Prostate gland (tissue), 2 donors: Measurements from ENCODE around the gene POC1B. TPM values are rescaled to one million over a fixed set of nuclear protein-coding genes. Genes with fewer than 3 reads are reported as not detected.

Experiments
- DNase-seq: peaks from one replicate; pipeline ENCODE4 v3.0.0-alpha.2; 2019; ENCODE audit warnings: low spot score
- H3K27ac ChIP-seq, 2 donors: fragments of 200-600 bp; sonication (generic); 2 replicates each; pipeline ENCODE4 v1.5.1; 2017 to 2019
- H3K27me3 ChIP-seq: fragments of 200-600 bp; sonication (generic); replicated peaks from 2 replicates; pipeline ENCODE4 v1.5.1; 2019; ENCODE audit not compliant: insufficient read depth
- H3K36me3 ChIP-seq, 2 donors: fragments of 200-600 bp; sonication (generic); 1 replicate in 1 of 2; 2 replicates in 1 of 2; pipeline versions ENCODE4 v1.5.1 to v1.8.1; 2017 to 2019
- H3K4me1 ChIP-seq: fragments of 200-600 bp; sonication (generic); replicated peaks from 2 replicates; pipeline ENCODE4 v1.5.1; 2019
- H3K4me3 ChIP-seq, 2 donors: fragments of 200-600 bp; sonication (generic); 2 replicates each; pipeline ENCODE4 v1.5.1; 2017 to 2019
- H3K9me3 ChIP-seq: fragments of 200-600 bp; sonication (generic); 2 replicates; pipeline ENCODE4 v1.5.1; 2017
- POLR2A ChIP-seq: fragments of 450-650 bp; IDR thresholded peaks from one replicate; pipeline ENCODE4 v1.6.1; 2016; ENCODE audit warnings: antibody characterized with exemption, mild to moderate bottlenecking
- POLR2AphosphoS5 ChIP-seq: sonication (generic); formaldehyde crosslinking; IDR thresholded peaks from one replicate; pipeline ENCODE4 v1.6.1; 2017; ENCODE audit warnings: antibody characterized with exemption
- WGBS: methylation state at CpG from one replicate; pipeline ENCODE4 v1.1.5; 2018; 5-methylcytosine and 5-hydroxymethylcytosine counted together
- intact Hi-C: fragments of 100-400 bp; cut with DNase I; formaldehyde crosslinking; loops from one replicate; pipeline ENCODE4 v1.14.2; 2022
- total RNA-seq, 2 donors: library from RNA; depleted of rRNA; stranded (reverse); fragments of >200 nt; gene quantifications; one replicate each; pipeline ENCODE4 v1.1.0, GENCODE V29; 2016
- TF ChIP-seq, protein P1 (sequence below), 4 experiments: fragments of 200-600 bp in 2 of 4; fragments of 450-650 bp in 2 of 4; sonication (generic) in 2 of 4; IDR thresholded peaks; 1 replicate in 3 of 4; 2 replicates in 1 of 4; pipeline ENCODE4 v1.5.1; 2016 to 2019; ENCODE audit warnings: antibody characterized with exemption in 4 of 4, mild to moderate bottlenecking in 2 of 4, moderate library complexity in 2 of 4

The POC1B gene
- total RNA-seq, 2 donors from 2014 or later: 11.1 to 15.8 TPM

DNA sequence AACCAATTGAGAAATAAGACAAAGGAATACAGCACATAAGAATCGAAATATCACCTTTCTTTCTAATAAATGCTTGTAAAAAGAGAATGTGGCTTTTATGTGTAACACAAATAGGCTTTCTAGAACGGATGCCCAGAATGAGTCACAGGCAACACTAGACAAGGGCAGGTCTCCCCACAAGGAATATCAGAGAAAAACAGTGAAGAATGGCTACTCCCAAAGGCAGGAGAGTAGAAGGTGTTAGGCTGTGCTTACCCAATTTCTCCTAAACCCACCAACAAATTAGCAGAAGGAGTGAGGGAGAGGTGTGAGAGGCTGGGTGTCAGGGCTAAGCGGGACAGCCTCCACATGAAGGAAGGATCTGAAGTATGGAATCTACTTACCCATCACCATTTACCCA is 56.5 kb downstream of the POC1B start:
- Histone ChIP-seq H3K27ac (no peak overlapping the region), H3K4me3 (no peak overlapping the region), H3K4me1 (no peaks in the 10 kb centered on the region), H3K9me3 (no peaks in the 10 kb centered on the region), H3K36me3 (no peaks in the 10 kb centered on the region), H3K27me3 (no peaks in the 10 kb centered on the region)
- 48% methylated on average over 3 of the region's 3 CpGs for WGBS
- intact Hi-C loops: no loop called here
- TF ChIP-seq, protein P1, sequence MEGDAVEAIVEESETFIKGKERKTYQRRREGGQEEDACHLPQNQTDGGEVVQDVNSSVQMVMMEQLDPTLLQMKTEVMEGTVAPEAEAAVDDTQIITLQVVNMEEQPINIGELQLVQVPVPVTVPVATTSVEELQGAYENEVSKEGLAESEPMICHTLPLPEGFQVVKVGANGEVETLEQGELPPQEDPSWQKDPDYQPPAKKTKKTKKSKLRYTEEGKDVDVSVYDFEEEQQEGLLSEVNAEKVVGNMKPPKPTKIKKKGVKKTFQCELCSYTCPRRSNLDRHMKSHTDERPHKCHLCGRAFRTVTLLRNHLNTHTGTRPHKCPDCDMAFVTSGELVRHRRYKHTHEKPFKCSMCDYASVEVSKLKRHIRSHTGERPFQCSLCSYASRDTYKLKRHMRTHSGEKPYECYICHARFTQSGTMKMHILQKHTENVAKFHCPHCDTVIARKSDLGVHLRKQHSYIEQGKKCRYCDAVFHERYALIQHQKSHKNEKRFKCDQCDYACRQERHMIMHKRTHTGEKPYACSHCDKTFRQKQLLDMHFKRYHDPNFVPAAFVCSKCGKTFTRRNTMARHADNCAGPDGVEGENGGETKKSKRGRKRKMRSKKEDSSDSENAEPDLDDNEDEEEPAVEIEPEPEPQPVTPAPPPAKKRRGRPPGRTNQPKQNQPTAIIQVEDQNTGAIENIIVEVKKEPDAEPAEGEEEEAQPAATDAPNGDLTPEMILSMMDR (IDR thresholded peaks at IDR 0.05): no peak
- TF ChIP-seq POLR2A (no peak), POLR2AphosphoS5 (no peak)
- no peak for DNase-seq

DNA sequence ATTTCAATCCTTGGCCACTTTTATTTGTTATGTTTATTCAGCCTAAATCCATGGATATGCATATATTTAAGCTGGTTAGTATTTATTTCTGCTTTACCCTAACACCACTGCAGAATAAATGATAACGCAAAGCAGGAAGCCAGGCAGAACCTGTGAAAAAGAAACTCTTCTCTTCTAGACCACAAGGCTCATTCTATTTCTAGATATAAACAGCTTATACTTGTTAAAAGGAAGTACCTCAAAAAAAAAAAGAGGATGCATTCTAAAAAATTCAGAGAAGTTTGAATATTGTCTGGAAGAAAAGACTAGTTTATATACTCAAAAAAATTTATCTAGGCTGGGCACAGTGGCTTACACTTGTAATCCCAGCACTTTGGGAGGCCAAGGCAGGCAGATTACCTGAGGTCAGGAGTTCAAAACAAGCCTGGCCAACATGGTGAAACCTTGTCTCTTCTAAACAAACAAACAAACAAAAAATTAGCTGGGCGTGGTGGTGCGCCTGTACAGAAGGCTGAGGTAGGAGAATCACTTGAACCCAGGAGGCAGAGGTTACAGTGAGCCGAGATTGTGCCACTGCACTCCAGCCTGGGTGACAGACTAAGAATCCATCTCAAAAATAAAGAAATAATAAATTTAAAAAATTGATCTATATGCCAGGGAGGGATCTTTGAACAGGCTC is 57.1 kb downstream of the POC1B start:
- WGBS: 93% methylated on average over 4 of the region's 4 CpGs
- Histone ChIP-seq H3K9me3 (no peaks in the 10 kb centered on the region), H3K27me3 (no peaks in the 10 kb centered on the region), H3K27ac (no peak overlapping the region), H3K36me3 (no peaks in the 10 kb centered on the region), H3K4me3 (no peak overlapping the region), H3K4me1 (no peaks in the 10 kb centered on the region)
- no peak for DNase-seq
- intact Hi-C loops: no loop called here
- TF ChIP-seq, protein P1 (IDR thresholded peaks at IDR 0.05): no peak
- TF ChIP-seq POLR2A: no peak
- no peak for TF ChIP-seq POLR2AphosphoS5

DNA sequence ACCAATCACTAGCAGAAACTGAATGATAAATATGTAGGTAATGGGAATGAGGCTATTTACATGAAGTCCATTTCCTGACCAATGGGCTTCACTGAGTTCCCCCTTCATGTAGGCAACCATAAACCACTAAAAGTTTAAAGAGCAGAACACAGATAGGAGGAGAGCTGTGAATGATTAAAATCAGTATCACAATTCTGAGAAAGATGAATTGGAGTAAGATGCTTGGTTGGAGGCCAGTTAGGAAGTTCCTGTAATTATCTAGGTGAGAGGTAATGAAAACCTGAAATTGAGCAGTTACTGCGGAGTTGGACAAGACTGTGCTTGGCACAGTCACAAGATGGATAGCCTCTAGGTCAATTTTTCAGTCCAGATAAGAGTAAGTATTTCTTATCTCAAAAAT is 57.8 kb downstream of the POC1B start:
- H3K4me3 ChIP-seq: no peak overlapping the region
- no peak overlapping the region for H3K27ac ChIP-seq
- TF ChIP-seq, protein P1 (IDR thresholded peaks at IDR 0.05): no peak
- no peak for TF ChIP-seq POLR2AphosphoS5
- no peak for TF ChIP-seq POLR2A
- no peaks in the 10 kb centered on the region for H3K9me3 ChIP-seq
- no peaks in the 10 kb centered on the region for H3K4me1 ChIP-seq
- H3K36me3 ChIP-seq: no peaks in the 10 kb centered on the region
- 92% methylated on average over 1 of the region's 1 CpG for WGBS
- intact Hi-C loops: no loop called here
- H3K27me3 ChIP-seq: no peaks in the 10 kb centered on the region
- no peak for DNase-seq

DNA sequence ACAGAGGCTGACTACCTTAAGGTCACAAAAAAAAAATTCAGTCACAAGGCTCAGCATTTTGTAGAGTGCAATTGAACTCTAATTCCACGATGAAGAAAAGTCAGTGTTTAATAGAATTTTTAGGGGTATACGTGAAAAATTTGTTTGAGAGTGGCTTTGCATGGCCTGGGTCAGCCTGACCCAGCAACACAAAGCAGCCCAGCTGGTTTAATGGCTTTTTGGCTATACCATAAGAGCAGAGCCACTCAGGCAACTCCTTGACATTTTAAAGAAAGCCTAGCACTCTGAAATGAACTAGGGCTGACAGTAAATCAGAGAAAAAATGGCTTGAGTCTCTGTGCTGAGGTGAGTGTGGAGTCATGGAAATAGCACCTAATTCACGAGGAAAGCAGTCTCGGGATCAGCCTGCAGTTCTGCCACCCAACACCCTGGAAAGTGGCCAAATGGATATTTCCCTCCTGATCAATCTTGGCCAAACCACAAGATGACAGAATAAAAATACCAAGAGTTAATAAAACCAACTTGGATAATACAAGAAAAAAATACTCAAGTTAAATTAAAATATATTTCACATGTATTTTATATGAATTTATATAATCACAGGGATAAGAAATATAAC is 60.8 kb downstream of the POC1B start:
- no peak for DNase-seq
- Histone ChIP-seq H3K9me3 (no peaks in the 10 kb centered on the region), H3K36me3 (no peaks in the 10 kb centered on the region), H3K27me3 (no peaks in the 10 kb centered on the region), H3K4me1 (no peaks in the 10 kb centered on the region), H3K27ac (no peak overlapping the region), H3K4me3 (no peak overlapping the region)
- intact Hi-C loops: loop anchor here (5.0 kb wide), 2 partner anchors 62 to 448 kb away; partner anchors contain the start of gene POC1B
- 57% methylated on average over 4 of the region's 4 CpGs for WGBS
- TF ChIP-seq POLR2A: no peak
- TF ChIP-seq, protein P1 (IDR thresholded peaks at IDR 0.05): no peak
